ENCODE data around the gene ZSCAN1.

ZSCAN1 gene

GRCh38 chr19:58086825-58087710 is 53.2 kb downstream of the ZSCAN1 start:
- no peak overlapping the region for H3K27ac ChIP-seq (ENCODE audit: low read depth, low read length)
- no peaks in the 10 kb centered on the region for H3K4me1 ChIP-seq (ENCODE audit: insufficient read depth, low read length)
- H3K27me3 ChIP-seq (ENCODE audit: control insufficient read depth in 1 of 2, insufficient read depth in 2 of 2, low read length in 2 of 2) = no peaks in the 10 kb centered on the region
- peaks cover 47% of the 10 kb centered on the region for H3K36me3 ChIP-seq (ENCODE audit: insufficient read depth, low read length)
- H3K4me3 ChIP-seq (ENCODE audit: low read depth in 1 of 2, low read length in 2 of 2) = no peak overlapping the region
- H3K9me3 ChIP-seq (ENCODE audit: low read length) = peaks cover 13% of the 10 kb centered on the region
- no peak overlapping the region for H3K9ac ChIP-seq (ENCODE audit: low read length)

GRCh38 chr19:58088521-58089052 is 54.8 kb downstream of the ZSCAN1 start:
- Histone ChIP-seq H3K27ac (ENCODE audit: low read depth, low read length) (no peak overlapping the region), H3K27me3 (ENCODE audit: control insufficient read depth in 1 of 2, insufficient read depth in 2 of 2, low read length in 2 of 2) (no peaks in the 10 kb centered on the region), H3K4me1 (ENCODE audit: insufficient read depth, low read length) (no peaks in the 10 kb centered on the region), H3K9me3 (ENCODE audit: low read length) (peaks cover 13% of the 10 kb centered on the region), H3K9ac (ENCODE audit: low read length) (no peak overlapping the region), H3K4me3 (ENCODE audit: low read depth in 1 of 2, low read length in 2 of 2) (no peak overlapping the region), H3K36me3 (ENCODE audit: insufficient read depth, low read length) (peaks cover 47% of the 10 kb centered on the region)

- H3K9ac ChIP-seq (ENCODE audit: low read length) = no peak overlapping the region
- peaks cover 8% of the 10 kb centered on the region for H3K9me3 ChIP-seq (ENCODE audit: low read length)
- no peak overlapping the region for H3K27ac ChIP-seq (ENCODE audit: low read depth, low read length)
- no peaks in the 10 kb centered on the region for H3K4me1 ChIP-seq (ENCODE audit: insufficient read depth, low read length)
- H3K4me3 ChIP-seq (ENCODE audit: low read depth in 1 of 2, low read length in 2 of 2) = no peak overlapping the region
- peaks cover 41% of the 10 kb centered on the region for H3K36me3 ChIP-seq (ENCODE audit: insufficient read depth, low read length)
- H3K27me3 ChIP-seq (ENCODE audit: control insufficient read depth in 1 of 2, insufficient read depth in 2 of 2, low read length in 2 of 2) = no peaks in the 10 kb centered on the region
Measured at GRCh38 chr19:58089846-58090245, 56.0 kb downstream of the ZSCAN1 start.

GRCh38 chr19:58091251-58091995 is 57.6 kb downstream of the ZSCAN1 start:
- H3K27ac ChIP-seq (ENCODE audit: low read depth, low read length) = no peak overlapping the region
- peaks cover 30% of the 10 kb centered on the region for H3K36me3 ChIP-seq (ENCODE audit: insufficient read depth, low read length)
- no peak overlapping the region for H3K4me3 ChIP-seq (ENCODE audit: low read depth in 1 of 2, low read length in 2 of 2)
- H3K9ac ChIP-seq (ENCODE audit: low read length) = no peak overlapping the region
- no peaks in the 10 kb centered on the region for H3K27me3 ChIP-seq (ENCODE audit: control insufficient read depth in 1 of 2, insufficient read depth in 2 of 2, low read length in 2 of 2)
- no peaks in the 10 kb centered on the region for H3K9me3 ChIP-seq (ENCODE audit: low read length)
- H3K4me1 ChIP-seq (ENCODE audit: insufficient read depth, low read length) = peaks cover under 1% of the 10 kb centered on the region

- Histone ChIP-seq H3K4me3 (ENCODE audit: low read depth in 1 of 2, low read length in 2 of 2) (peak overlapping the region in 1 of 2 donors; percentile 9), H3K9me3 (ENCODE audit: low read length) (no peaks in the 10 kb centered on the region), H3K4me1 (ENCODE audit: insufficient read depth, low read length) (peaks cover 10% of the 10 kb centered on the region), H3K36me3 (ENCODE audit: insufficient read depth, low read length) (peaks cover 14% of the 10 kb centered on the region), H3K27me3 (ENCODE audit: control insufficient read depth in 1 of 2, insufficient read depth in 2 of 2, low read length in 2 of 2) (no peaks in the 10 kb centered on the region), H3K27ac (ENCODE audit: low read depth, low read length) (no peak overlapping the region), H3K9ac (ENCODE audit: low read length) (no peak overlapping the region)
Measured at GRCh38 chr19:58093071-58093470, 59.2 kb downstream of the ZSCAN1 start.

GRCh38 chr19:58095328-58095727 is 61.5 kb downstream of the ZSCAN1 start:
- H3K36me3 ChIP-seq (ENCODE audit: insufficient read depth, low read length) = peaks cover 8% of the 10 kb centered on the region
- H3K27me3 ChIP-seq (ENCODE audit: control insufficient read depth in 1 of 2, insufficient read depth in 2 of 2, low read length in 2 of 2) = no peaks in the 10 kb centered on the region
- H3K9me3 ChIP-seq (ENCODE audit: low read length) = no peaks in the 10 kb centered on the region
- no peak overlapping the region for H3K27ac ChIP-seq (ENCODE audit: low read depth, low read length)
- H3K9ac ChIP-seq (ENCODE audit: low read length) = no peak overlapping the region
- H3K4me3 ChIP-seq (ENCODE audit: low read depth in 1 of 2, low read length in 2 of 2) = no peak overlapping the region
- peaks cover 10% of the 10 kb centered on the region for H3K4me1 ChIP-seq (ENCODE audit: insufficient read depth, low read length)

- Histone ChIP-seq H3K27ac (ENCODE audit: low read depth, low read length) (no peak overlapping the region), H3K9me3 (ENCODE audit: low read length) (no peaks in the 10 kb centered on the region), H3K4me1 (ENCODE audit: insufficient read depth, low read length) (peaks cover 10% of the 10 kb centered on the region), H3K27me3 (ENCODE audit: control insufficient read depth in 1 of 2, insufficient read depth in 2 of 2, low read length in 2 of 2) (no peaks in the 10 kb centered on the region), H3K36me3 (ENCODE audit: insufficient read depth, low read length) (peaks cover 8% of the 10 kb centered on the region), H3K9ac (ENCODE audit: low read length) (no peak overlapping the region), H3K4me3 (ENCODE audit: low read depth in 1 of 2, low read length in 2 of 2) (peak overlapping the region; percentile 80 to 97)
Measured at GRCh38 chr19:58096884-58097283, 63.1 kb downstream of the ZSCAN1 start.

- Histone ChIP-seq H3K9ac (ENCODE audit: low read length) (no peak overlapping the region), H3K27ac (ENCODE audit: low read depth, low read length) (peak overlapping the region; percentile 52), H3K4me1 (ENCODE audit: insufficient read depth, low read length) (peaks cover 10% of the 10 kb centered on the region), H3K9me3 (ENCODE audit: low read length) (no peaks in the 10 kb centered on the region), H3K36me3 (ENCODE audit: insufficient read depth, low read length) (peaks cover 8% of the 10 kb centered on the region), H3K27me3 (ENCODE audit: control insufficient read depth in 1 of 2, insufficient read depth in 2 of 2, low read length in 2 of 2) (no peaks in the 10 kb centered on the region), H3K4me3 (ENCODE audit: low read depth in 1 of 2, low read length in 2 of 2) (peak overlapping the region; percentile 80 to 97)
Measured at GRCh38 chr19:58097349-58097748, 63.5 kb downstream of the ZSCAN1 start.

- H3K36me3 ChIP-seq (ENCODE audit: insufficient read depth, low read length) = peaks cover 8% of the 10 kb centered on the region
- peaks cover 10% of the 10 kb centered on the region for H3K4me1 ChIP-seq (ENCODE audit: insufficient read depth, low read length)
- peak within 1 kb of the TSS; percentile 95 for H3K27ac ChIP-seq (ENCODE audit: low read depth, low read length)
- H3K4me3 ChIP-seq (ENCODE audit: low read depth in 1 of 2, low read length in 2 of 2) = peak within 1 kb of the TSS; percentile 80 to 97
- peak within 1 kb of the TSS; percentile 95 for H3K9ac ChIP-seq (ENCODE audit: low read length)
- no peaks in the 10 kb centered on the region for H3K9me3 ChIP-seq (ENCODE audit: low read length)
- H3K27me3 ChIP-seq (ENCODE audit: control insufficient read depth in 1 of 2, insufficient read depth in 2 of 2, low read length in 2 of 2) = no peaks in the 10 kb centered on the region
Measured at GRCh38 chr19:58097781-58098681, 64.2 kb downstream of the ZSCAN1 start, which contains the start of gene ZSCAN18. Gene ZSCAN18, minus strand, starts transcription at chr19:58098231. Its CDS starts 7,964 bp downstream, at chr19:58090267.

- H3K27ac ChIP-seq (ENCODE audit: low read depth, low read length) = peak overlapping the region; percentile 95
- no peaks in the 10 kb centered on the region for H3K27me3 ChIP-seq (ENCODE audit: control insufficient read depth in 1 of 2, insufficient read depth in 2 of 2, low read length in 2 of 2)
- H3K4me3 ChIP-seq (ENCODE audit: low read depth in 1 of 2, low read length in 2 of 2) = peak overlapping the region; percentile 80 to 97
- no peaks in the 10 kb centered on the region for H3K9me3 ChIP-seq (ENCODE audit: low read length)
- peaks cover 10% of the 10 kb centered on the region for H3K4me1 ChIP-seq (ENCODE audit: insufficient read depth, low read length)
- H3K9ac ChIP-seq (ENCODE audit: low read length) = peak overlapping the region; percentile 95
- H3K36me3 ChIP-seq (ENCODE audit: insufficient read depth, low read length) = peaks cover 8% of the 10 kb centered on the region
Measured at GRCh38 chr19:58098682-58098998, 64.8 kb downstream of the ZSCAN1 start.

All from muscle layer of colon (tissue), 2 donors.